ENCODE measurements around the gene LPIN3. TPM values are rescaled to one million over a fixed set of nuclear protein-coding genes. Genes with fewer than 3 reads are reported as not detected.

LPIN3 gene
- total RNA-seq, 1 experiment from 2014 or later: 18.5 TPM

DNA sequence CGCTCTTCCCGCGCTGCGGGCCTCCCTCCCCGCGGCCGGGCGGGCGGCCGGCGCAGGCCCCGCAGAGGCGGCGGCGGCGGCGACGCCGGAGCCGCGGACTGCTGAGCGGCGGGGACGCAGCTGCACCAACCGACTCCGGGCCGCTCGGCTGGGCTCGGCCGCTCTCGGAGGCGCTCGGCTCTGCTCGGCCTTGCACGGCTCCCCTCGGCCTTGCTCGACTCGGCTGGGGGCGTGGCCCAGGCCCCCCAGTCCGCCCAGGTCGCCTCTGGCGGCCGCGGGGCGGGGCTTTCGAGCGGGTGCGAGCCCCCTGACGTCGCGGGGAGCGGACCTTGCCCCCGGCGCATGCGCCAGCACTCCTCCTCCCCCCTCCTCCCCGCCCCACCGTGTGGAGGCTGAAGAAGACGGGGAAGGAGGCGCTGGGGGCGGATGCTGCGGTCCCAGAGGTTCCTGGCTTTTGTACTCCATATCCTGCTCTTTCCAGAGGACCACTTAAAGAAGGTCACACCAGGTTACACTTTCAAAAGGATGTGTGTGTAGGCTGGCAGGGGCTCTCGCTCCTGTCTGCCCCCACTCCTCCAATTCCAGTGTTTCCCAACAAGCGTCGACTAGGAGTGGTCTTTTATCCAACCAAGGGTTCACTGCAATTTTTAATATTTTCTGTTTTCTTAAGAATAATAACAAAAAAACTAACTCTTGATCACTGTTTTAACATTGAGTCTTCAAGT lies 22.9 kb upstream of the LPIN3 start, which contains the start of gene ZHX3:
TSS of gene ZHX3 (minus strand) at position 186 of the 725 bp plus-strand sequence. CDS start 112,815 bp downstream, outside the sequence.
- CTCF ChIA-PET: interaction anchor here (1.4 kb wide), 1 partner anchor 23 kb away, joined by 5 read pairs; the partner anchor contains the start of gene LPIN3
- TSS peak; percentile 81 for BruUV-seq (replicated peaks)
- H3K4me3 ChIP-seq (replicated peaks in 1 of 2; ENCODE audit: low read depth in 1 of 2, low read length in 2 of 2): peak within 1 kb of the TSS; percentile 71 to 76
- H3K79me2 ChIP-seq (ENCODE audit: insufficient read depth, low read length): no peaks in the 10 kb centered on the region
- intact Hi-C loops (cut with micrococcal nuclease): no loop called here
- POLR2A ChIA-PET: no interaction called here
- ATAC-seq (peak; percentile 99), DNase-seq (ENCODE audit: low read depth, low spot score) (peak; percentile 85)
- no peaks in the 10 kb centered on the region for H3K9me2 ChIP-seq (ENCODE audit: insufficient read depth)
- no peaks in the 10 kb centered on the region for H4K20me1 ChIP-seq (ENCODE audit: insufficient read depth)
- H3K9ac ChIP-seq (ENCODE audit: low read length): peak within 1 kb of the TSS; percentile 56
- no peak within 1 kb of the TSS for H2AFZ ChIP-seq (ENCODE audit: low read depth, low read length, poor library complexity, severe bottlenecking)
- peak within 1 kb of the TSS; percentile 61; the same call in 1 of the 2 replicates for H3K27ac ChIP-seq (ENCODE audit: low read depth, low read length)
- H3K4me1 ChIP-seq (ENCODE audit: control insufficient read depth in 1 of 2, insufficient read depth in 2 of 2, low read length in 2 of 2): peaks cover 9 to 27% of the 10 kb centered on the region in 2 experiments
- no peaks in the 10 kb centered on the region for H3K9me3 ChIP-seq (ENCODE audit: control insufficient read depth in 1 of 2, insufficient read depth in 1 of 2, low read depth in 1 of 2, low read length in 2 of 2)
- peak within 1 kb of the TSS; percentile 88 for H3K4me2 ChIP-seq (ENCODE audit: low read length)
- TF ChIP-seq, protein P1, sequence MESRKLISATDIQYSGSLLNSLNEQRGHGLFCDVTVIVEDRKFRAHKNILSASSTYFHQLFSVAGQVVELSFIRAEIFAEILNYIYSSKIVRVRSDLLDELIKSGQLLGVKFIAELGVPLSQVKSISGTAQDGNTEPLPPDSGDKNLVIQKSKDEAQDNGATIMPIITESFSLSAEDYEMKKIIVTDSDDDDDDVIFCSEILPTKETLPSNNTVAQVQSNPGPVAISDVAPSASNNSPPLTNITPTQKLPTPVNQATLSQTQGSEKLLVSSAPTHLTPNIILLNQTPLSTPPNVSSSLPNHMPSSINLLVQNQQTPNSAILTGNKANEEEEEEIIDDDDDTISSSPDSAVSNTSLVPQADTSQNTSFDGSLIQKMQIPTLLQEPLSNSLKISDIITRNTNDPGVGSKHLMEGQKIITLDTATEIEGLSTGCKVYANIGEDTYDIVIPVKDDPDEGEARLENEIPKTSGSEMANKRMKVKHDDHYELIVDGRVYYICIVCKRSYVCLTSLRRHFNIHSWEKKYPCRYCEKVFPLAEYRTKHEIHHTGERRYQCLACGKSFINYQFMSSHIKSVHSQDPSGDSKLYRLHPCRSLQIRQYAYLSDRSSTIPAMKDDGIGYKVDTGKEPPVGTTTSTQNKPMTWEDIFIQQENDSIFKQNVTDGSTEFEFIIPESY (IDR thresholded peaks at IDR 0.05; ENCODE audit: extremely low read depth, insufficient replicate concordance, low read length): no peak
- TF ChIP-seq POLR2AphosphoS5 (IDR thresholded peaks at IDR 0.05; ENCODE audit: low read depth, low read length) (peak; percentile 74), FOSL1 (IDR thresholded peaks at IDR 0.05; ENCODE audit: low read depth) (no peak), RAD21 (IDR thresholded peaks at IDR 0.05; ENCODE audit: low read depth) (no peak)
- H3K27me3 ChIP-seq (ENCODE audit: insufficient read depth, low read length): no peaks in the 10 kb centered on the region
- no peaks in the 10 kb centered on the region for H3K36me3 ChIP-seq (ENCODE audit: control insufficient read depth in 1 of 2, insufficient read depth in 2 of 2, low read length in 2 of 2)
- RAD21 ChIA-PET (ENCODE audit: low non-redundant PET in 1 of 2, low total read pairs in 2 of 2, uncharacterized antibody in 2 of 2, unreplicated experiment in 2 of 2): no interaction called here

DNA sequence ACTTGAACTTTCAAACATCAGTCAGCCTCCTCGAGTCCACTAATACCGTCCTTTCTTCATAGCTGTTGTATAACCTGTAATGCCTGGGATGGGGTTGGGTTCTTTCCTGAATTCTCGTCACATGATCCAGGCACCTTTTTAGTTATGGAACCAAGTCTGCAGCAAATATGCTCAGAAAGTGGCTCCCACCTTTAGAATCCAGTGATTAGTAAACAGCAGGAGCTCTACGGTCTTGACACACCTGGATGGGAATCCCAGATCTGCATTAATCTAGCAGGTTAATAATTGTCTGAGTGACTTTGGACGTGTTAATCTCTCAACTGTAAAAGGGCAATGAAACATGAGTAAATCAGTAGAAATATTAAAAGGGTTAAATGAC lies 22.4 kb upstream of the LPIN3 start:
- no peak for ATAC-seq
- Histone ChIP-seq H3K27me3 (ENCODE audit: insufficient read depth, low read length) (no peaks in the 10 kb centered on the region), H3K79me2 (ENCODE audit: insufficient read depth, low read length) (no peaks in the 10 kb centered on the region), H3K27ac (ENCODE audit: low read depth, low read length) (no peak overlapping the region), H3K9me2 (ENCODE audit: insufficient read depth) (no peaks in the 10 kb centered on the region), H3K9me3 (ENCODE audit: control insufficient read depth in 1 of 2, insufficient read depth in 1 of 2, low read depth in 1 of 2, low read length in 2 of 2) (no peaks in the 10 kb centered on the region), H3K4me3 (replicated peaks in 1 of 2; ENCODE audit: low read depth in 1 of 2, low read length in 2 of 2) (peak overlapping the region; percentile 44 to 56), H3K4me2 (ENCODE audit: low read length) (peak overlapping the region; percentile 84), H3K4me1 (ENCODE audit: control insufficient read depth in 1 of 2, insufficient read depth in 2 of 2, low read length in 2 of 2) (peaks cover 9 to 27% of the 10 kb centered on the region in 2 experiments), H4K20me1 (ENCODE audit: insufficient read depth) (no peaks in the 10 kb centered on the region), H2AFZ (ENCODE audit: low read depth, low read length, poor library complexity, severe bottlenecking) (no peak overlapping the region), H3K9ac (ENCODE audit: low read length) (0 out of 2 replicates have a peak overlapping the region, but pooled peaks have one; percentile 37), H3K36me3 (ENCODE audit: control insufficient read depth in 1 of 2, insufficient read depth in 2 of 2, low read length in 2 of 2) (no peaks in the 10 kb centered on the region)
- intact Hi-C loops (cut with micrococcal nuclease): no loop called here
- RAD21 ChIA-PET (ENCODE audit: low non-redundant PET in 1 of 2, low total read pairs in 2 of 2, uncharacterized antibody in 2 of 2, unreplicated experiment in 2 of 2): no interaction called here
- POLR2A ChIA-PET: no interaction called here
- TF ChIP-seq, protein P2, sequence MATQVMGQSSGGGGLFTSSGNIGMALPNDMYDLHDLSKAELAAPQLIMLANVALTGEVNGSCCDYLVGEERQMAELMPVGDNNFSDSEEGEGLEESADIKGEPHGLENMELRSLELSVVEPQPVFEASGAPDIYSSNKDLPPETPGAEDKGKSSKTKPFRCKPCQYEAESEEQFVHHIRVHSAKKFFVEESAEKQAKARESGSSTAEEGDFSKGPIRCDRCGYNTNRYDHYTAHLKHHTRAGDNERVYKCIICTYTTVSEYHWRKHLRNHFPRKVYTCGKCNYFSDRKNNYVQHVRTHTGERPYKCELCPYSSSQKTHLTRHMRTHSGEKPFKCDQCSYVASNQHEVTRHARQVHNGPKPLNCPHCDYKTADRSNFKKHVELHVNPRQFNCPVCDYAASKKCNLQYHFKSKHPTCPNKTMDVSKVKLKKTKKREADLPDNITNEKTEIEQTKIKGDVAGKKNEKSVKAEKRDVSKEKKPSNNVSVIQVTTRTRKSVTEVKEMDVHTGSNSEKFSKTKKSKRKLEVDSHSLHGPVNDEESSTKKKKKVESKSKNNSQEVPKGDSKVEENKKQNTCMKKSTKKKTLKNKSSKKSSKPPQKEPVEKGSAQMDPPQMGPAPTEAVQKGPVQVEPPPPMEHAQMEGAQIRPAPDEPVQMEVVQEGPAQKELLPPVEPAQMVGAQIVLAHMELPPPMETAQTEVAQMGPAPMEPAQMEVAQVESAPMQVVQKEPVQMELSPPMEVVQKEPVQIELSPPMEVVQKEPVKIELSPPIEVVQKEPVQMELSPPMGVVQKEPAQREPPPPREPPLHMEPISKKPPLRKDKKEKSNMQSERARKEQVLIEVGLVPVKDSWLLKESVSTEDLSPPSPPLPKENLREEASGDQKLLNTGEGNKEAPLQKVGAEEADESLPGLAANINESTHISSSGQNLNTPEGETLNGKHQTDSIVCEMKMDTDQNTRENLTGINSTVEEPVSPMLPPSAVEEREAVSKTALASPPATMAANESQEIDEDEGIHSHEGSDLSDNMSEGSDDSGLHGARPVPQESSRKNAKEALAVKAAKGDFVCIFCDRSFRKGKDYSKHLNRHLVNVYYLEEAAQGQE (IDR thresholded peaks at IDR 0.05; ENCODE audit: low read depth): no peak
- TF ChIP-seq FOSL1 (IDR thresholded peaks at IDR 0.05; ENCODE audit: low read depth) (no peak), TCF7L2 (IDR thresholded peaks at IDR 0.05; ENCODE audit: borderline replicate concordance, extremely low read depth, insufficient read depth, insufficient read length) (no peak), EZH2 (IDR thresholded peaks at IDR 0.05) (no peak), RAD21 (IDR thresholded peaks at IDR 0.05; ENCODE audit: low read depth) (no peak), SIN3A (IDR thresholded peaks at IDR 0.05; ENCODE audit: low read depth) (no peak)
- CTCF ChIA-PET: interaction anchor here (0.9 kb wide), 1 partner anchor 22 kb away, joined by 3 read pairs; the partner anchor contains the start of gene LPIN3
- no peak for DNase-seq (ENCODE audit: low read depth, low spot score)
- BruUV-seq (replicated peaks): no TSS peak
